Body of pancreas (tissue), 4 donors: ENCODE measurements around the gene SORCS1.

Experiments used
- CTCF ChIP-seq, 7 experiments: fragments of 450-650 bp in 4 of 7; fragments of 200-600 bp in 3 of 7; sonication (generic) in 3 of 7; IDR thresholded peaks; one replicate each; pipeline ENCODE4 v1.5.1; 2016 to 2019; ENCODE audit warnings: antibody characterized with exemption in 7 of 7
- POLR2A ChIP-seq, 3 donors: fragments of 450-650 bp; IDR thresholded peaks; one replicate each; pipeline ENCODE4 v1.6.1; 2016; ENCODE audit warnings: antibody characterized with exemption in 3 of 3, mild to moderate bottlenecking in 2 of 3

- TF ChIP-seq CTCF (IDR thresholded peaks at IDR 0.05) (no peak), POLR2A (IDR thresholded peaks at IDR 0.05) (no peak)
These were observed 1.9 kb upstream of the SORCS1 start for GRCh38 chr10:107166403-107166802.
